GM12878 (cell line): Measurements from ENCODE around the gene PLD4. TPM values are rescaled to one million over a fixed set of nuclear protein-coding genes. Genes with fewer than 3 reads are reported as not detected.

Experiments used
- ATAC-seq: fragments of 200-7000 bp; cut with Tn5 transposase; 3 replicates; pipeline ENCODE4 v1.9.1; 2020; ENCODE audit warnings: mild to moderate bottlenecking, moderate library complexity
- BruUV-seq: library from RNA; stranded (reverse); fragments of 400-500 nt; replicated peaks from 2 replicates; lab custom pipeline; 2021; lab: Mats Ljungman, UMichigan
- CTCF ChIA-PET: fragments of 300-600 bp; sonication (Branson Sonifier 250); formaldehyde crosslinking; extraction: SDS; loops from one replicate; lab custom pipeline; 2021; ENCODE audit warnings: inconsistent platforms; lab: Yijun Ruan, JAX
- POLR2A ChIA-PET: fragments of 350-600 bp; formaldehyde crosslinking; extraction: SDS; loops from one replicate; lab custom pipeline; 2021; ENCODE audit warnings: inconsistent platforms; lab: Charles Lee
- RAD21 ChIA-PET: fragments of 300-600 bp; sonication (Branson Sonifier 250); formaldehyde crosslinking; loops from one replicate; lab custom pipeline; 2023; ENCODE audit warnings: antibody characterized with exemption; ENCODE audit not compliant: unreplicated experiment; lab: Charles Lee
- SMC1A ChIA-PET: fragments of 300-600 bp; sonication (Branson Sonifier 250); formaldehyde crosslinking; loops from one replicate; lab custom pipeline; 2023; ENCODE audit not compliant: unreplicated experiment, uncharacterized antibody; lab: Charles Lee
- DNase-seq: peaks from one replicate; pipeline ENCODE4 v3.0.0-alpha.2; 2011; ENCODE audit warnings: low read depth, low spot score
- FAIRE-seq: peaks from 3 replicates; lab custom pipeline; 2011; peaks lifted over from hg19 to GRCh38; lab: Jason Lieb, UNC
- H2AFZ ChIP-seq: 2 replicates; pipeline ENCODE4 v1.6.0; 2011; ENCODE audit warnings: low read depth, low read length, control low read depth; ENCODE audit not compliant: control insufficient read depth
- H3K27ac ChIP-seq: 2 replicates; pipeline ENCODE4 v1.5.1; 2011; ENCODE audit warnings: control low read depth; ENCODE audit not compliant: control insufficient read depth, insufficient read depth
- H3K27me3 ChIP-seq, 2 experiments: replicated peaks in 1 of 2; 2 replicates each; pipeline versions ENCODE4 v1.6.0 to v1.6.1; 2011; ENCODE audit warnings: low read length in 1 of 2; ENCODE audit not compliant: control insufficient read depth in 2 of 2, insufficient read depth in 2 of 2
- H3K36me3 ChIP-seq, 2 experiments: 2 replicates each; pipeline ENCODE4 v1.5.1; 2011; ENCODE audit warnings: low read length in 1 of 2; ENCODE audit not compliant: control insufficient read depth in 2 of 2, insufficient read depth in 2 of 2
- H3K4me1 ChIP-seq: 2 replicates; pipeline ENCODE4 v1.6.1; 2011; ENCODE audit warnings: mild to moderate bottlenecking, low read length, moderate library complexity, mixed read lengths; ENCODE audit not compliant: control insufficient read depth, insufficient read depth
- H3K4me2 ChIP-seq: 2 replicates; pipeline ENCODE4 v1.6.0; 2011; ENCODE audit warnings: control low read depth; ENCODE audit not compliant: control insufficient read depth, insufficient read depth
- H3K4me3 ChIP-seq: fragments of 200-600 bp; sonication (generic); 2 replicates; pipeline ENCODE4 v1.5.1; 2016
- H3K79me2 ChIP-seq: 2 replicates; pipeline ENCODE4 v1.6.0; 2011; ENCODE audit warnings: low read length; ENCODE audit not compliant: control insufficient read depth, insufficient read depth
- H3K9ac ChIP-seq: 2 replicates; pipeline ENCODE4 v1.8.0; 2011; ENCODE audit warnings: low read length, control low read depth, mixed read lengths; ENCODE audit not compliant: control insufficient read depth, insufficient read depth
- H3K9me3 ChIP-seq: replicated peaks from 3 replicates; pipeline ENCODE4 v1.5.1; 2011; ENCODE audit warnings: mild to moderate bottlenecking, low read length; ENCODE audit not compliant: control insufficient read depth, insufficient read depth
- H4K20me1 ChIP-seq: 2 replicates; pipeline ENCODE4 v1.6.0; 2011; ENCODE audit not compliant: control insufficient read depth, insufficient read depth
- CBX5 ChIP-seq: sonication (generic); IDR thresholded peaks from 2 replicates; pipeline ENCODE4 v1.6.1; 2016; ENCODE audit warnings: low read depth, moderate library complexity, mild to moderate bottlenecking, inconsistent platforms
- EZH2 ChIP-seq: IDR thresholded peaks from 2 replicates; pipeline ENCODE4 v1.6.1; 2012; ENCODE audit warnings: low read depth, mild to moderate bottlenecking, control low read depth, inconsistent platforms, low read length, borderline replicate concordance; ENCODE audit not compliant: control insufficient read depth
- NFYB ChIP-seq: IDR thresholded peaks from 2 replicates; pipeline ENCODE4 v1.6.1; 2011; ENCODE audit warnings: low read depth, mild to moderate bottlenecking, low read length, improper control_type of control experiment, moderate library complexity; ENCODE audit not compliant: insufficient read depth
- RB1 ChIP-seq: fragments of 450-650 bp; formaldehyde crosslinking; IDR thresholded peaks from 2 replicates; pipeline ENCODE4 v1.6.1; 2017; ENCODE audit warnings: mild to moderate bottlenecking, borderline replicate concordance
- ZZZ3 ChIP-seq: IDR thresholded peaks from 2 replicates; pipeline ENCODE4 v1.6.1; 2011; ENCODE audit warnings: low read depth; ENCODE audit not compliant: control insufficient read depth, insufficient read length
- WGBS: methylation state at CpG from one replicate; pipeline ENCODE4 v1.1.6; 2016; ENCODE audit warnings: low lambda C conversion rate; ENCODE audit not compliant: insufficient replicate concordance, insufficient coverage; ENCODE audit errors: missing lambda C conversion rate; 5-methylcytosine and 5-hydroxymethylcytosine counted together
- in situ Hi-C: fragments of 300-500 bp; cut with MboI; formaldehyde crosslinking; loops from 9 replicates; pipeline ENCODE4 v1.14.3; 2018; ENCODE audit warnings: mixed read lengths
- intact Hi-C: fragments of 100-400 bp; cut with micrococcal nuclease; formaldehyde crosslinking; loops from one replicate; pipeline ENCODE4 v1.14.2; 2022; ENCODE audit not compliant: unreplicated experiment
- polyA plus RNA-seq, 11 experiments: library from polyadenylated mRNA; depleted of rRNA in 4 of 11; unstranded in 6 of 11; stranded (reverse) in 5 of 11; fragments of >200 nt; fragmentation: Nextera tagmentation in 4 of 11; fragmentation: Illumina TruSeq in 1 of 11; extraction: Ambion mirVana in 4 of 11; extraction: Trizol in 1 of 11; gene quantifications; 1 replicate in 1 of 11; 2 replicates in 10 of 11; pipeline versions ENCODE4 v1.2.1 to v1.2.3, GENCODE V29; 2011 to 2016; ENCODE audit warnings: inconsistent platforms in 2 of 11, missing spikeins in 2 of 11, low read depth in 1 of 11
- total RNA-seq, 4 experiments: library from RNA; depleted of rRNA in 3 of 4; stranded (reverse); fragments of >200 nt in 3 of 4; fragmentation: Illumina TruSeq in 1 of 4; extraction: Trizol in 1 of 4; gene quantifications; 2 replicates each; pipeline versions ENCODE4 v1.2.1 to v1.2.3, GENCODE V29; 2013 to 2021
- TF ChIP-seq, protein P1 (sequence below): IDR thresholded peaks from 2 replicates; pipeline ENCODE4 v1.6.1; 2012; ENCODE audit warnings: low read length, inconsistent platforms

The PLD4 gene
- total and polyA plus RNA-seq, 10 of the 15 experiments (the other 5 are each of a cell fraction or from before 2014, with no cell fraction given), result 0.20 to 57.7 (median 9.9) TPM

DNA sequence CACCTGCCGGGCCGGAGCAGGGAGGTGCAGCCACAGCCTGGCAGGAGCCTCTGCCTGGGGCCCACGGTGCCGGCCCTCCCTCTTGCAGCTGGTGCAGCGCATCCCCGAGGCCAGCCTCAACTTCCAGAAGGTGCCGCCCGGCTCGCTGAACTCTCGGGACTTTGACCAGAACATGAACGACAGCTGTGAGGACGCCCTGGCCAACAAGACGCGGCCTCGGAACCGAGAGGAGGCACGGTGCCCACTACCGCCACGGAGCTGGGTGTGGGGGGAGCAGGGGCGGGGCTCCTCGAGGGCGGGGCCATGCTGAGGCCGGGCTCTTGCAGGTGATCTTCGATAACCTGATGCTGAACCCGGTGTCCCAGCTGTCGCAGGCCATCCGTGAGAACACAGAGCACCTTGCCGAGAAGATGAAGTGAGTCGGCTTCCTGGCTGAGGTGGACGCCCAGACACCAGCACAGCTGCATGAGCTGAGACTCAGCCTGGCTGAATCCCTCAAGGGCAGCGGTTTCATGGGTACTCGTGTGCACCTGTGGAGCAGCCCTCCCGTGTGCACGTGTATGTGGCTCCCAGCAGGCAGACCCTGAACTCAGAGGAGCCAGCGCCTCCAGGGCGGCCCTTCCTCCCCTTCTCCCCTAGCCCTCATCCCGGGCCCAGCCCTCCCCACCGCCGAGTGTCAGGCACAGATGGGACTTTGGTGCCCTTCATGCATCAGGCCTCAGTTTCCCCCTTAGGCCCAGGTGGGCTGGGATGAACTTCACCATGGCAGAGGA, 31.1 kb upstream of the PLD4 start:
- in situ Hi-C loops, result loop anchor here (10.0 kb wide), 1 partner anchor 151 kb away; no protein-coding TSS in a partner anchor
- POLR2A ChIA-PET, result interaction anchor here (0.6 kb wide), 1 partner anchor 324 kb away, joined by 3 read pairs; no protein-coding TSS in a partner anchor
- Histone ChIP-seq H3K27ac (no peak overlapping the region), H3K9me3 (no peaks in the 10 kb centered on the region), H3K79me2 (no peaks in the 10 kb centered on the region), H3K4me2 (no peak overlapping the region), H3K36me3 (no peaks in the 10 kb centered on the region), H4K20me1 (no peaks in the 10 kb centered on the region), H3K4me1 (no peaks in the 10 kb centered on the region), H3K9ac (no peak overlapping the region), H3K4me3 (no peak overlapping the region), H2AFZ (no peak overlapping the region), H3K27me3 (no peaks in the 10 kb centered on the region)
- TF ChIP-seq ZZZ3 (no peak), RB1 (no peak), CBX5 (no peak), NFYB (no peak), EZH2 (no peak)
- TF ChIP-seq, protein P1, sequence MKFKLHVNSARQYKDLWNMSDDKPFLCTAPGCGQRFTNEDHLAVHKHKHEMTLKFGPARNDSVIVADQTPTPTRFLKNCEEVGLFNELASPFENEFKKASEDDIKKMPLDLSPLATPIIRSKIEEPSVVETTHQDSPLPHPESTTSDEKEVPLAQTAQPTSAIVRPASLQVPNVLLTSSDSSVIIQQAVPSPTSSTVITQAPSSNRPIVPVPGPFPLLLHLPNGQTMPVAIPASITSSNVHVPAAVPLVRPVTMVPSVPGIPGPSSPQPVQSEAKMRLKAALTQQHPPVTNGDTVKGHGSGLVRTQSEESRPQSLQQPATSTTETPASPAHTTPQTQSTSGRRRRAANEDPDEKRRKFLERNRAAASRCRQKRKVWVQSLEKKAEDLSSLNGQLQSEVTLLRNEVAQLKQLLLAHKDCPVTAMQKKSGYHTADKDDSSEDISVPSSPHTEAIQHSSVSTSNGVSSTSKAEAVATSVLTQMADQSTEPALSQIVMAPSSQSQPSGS, result no peak
- CTCF ChIA-PET, result no interaction called here
- RAD21 ChIA-PET, result interaction anchor here (1.4 kb wide), 1 partner anchor 82 kb away, joined by 4 read pairs; no protein-coding TSS in a partner anchor
- WGBS, result 50% methylated on average over 36 of the region's 39 CpGs
- DNase-seq (no peak), ATAC-seq (no peak), FAIRE-seq (no peak)
- no TSS peak for BruUV-seq
- intact Hi-C loops, result loop anchor here (10.0 kb wide), 1 partner anchor 81 kb away; the partner anchor contains the start of gene AHNAK2
- SMC1A ChIA-PET, result no interaction called here
